ENCODE measurements around the gene SAFB2.

The SAFB2 gene

GRCh38 chr19:5642204-5642603 lies 19.6 kb upstream of the SAFB2 start:
- H3K36me3 ChIP-seq (ENCODE audit: insufficient read depth, low read length), result peaks cover 87% of the 10 kb centered on the region
- no peaks in the 10 kb centered on the region for H3K27me3 ChIP-seq (ENCODE audit: insufficient read depth, low read length)
- no peaks in the 10 kb centered on the region for H3K9me3 ChIP-seq (ENCODE audit: low read length)
- H3K9ac ChIP-seq (ENCODE audit: low read length), result no peak overlapping the region
- H3F3A ChIP-seq (ENCODE audit: insufficient read depth, low read length), result no peaks in the 10 kb centered on the region
- H2AFZ ChIP-seq (ENCODE audit: low read length), result no peak overlapping the region
- H3K9me2 ChIP-seq (ENCODE audit: low read depth, low read length), result no peaks in the 10 kb centered on the region
- H4K20me1 ChIP-seq (ENCODE audit: insufficient read depth, low read length), result 0 out of 2 replicates have a peak, but pooled peaks cover 3% of the 10 kb centered on the region
- no peaks in the 10 kb centered on the region for H3K4me1 ChIP-seq (ENCODE audit: insufficient read depth, low read length, severe bottlenecking)
- H3K79me2 ChIP-seq (ENCODE audit: insufficient read depth, low read length), result peaks cover 66% of the 10 kb centered on the region
- no peak overlapping the region for H3K27ac ChIP-seq (ENCODE audit: low read depth, low read length, poor library complexity, severe bottlenecking)
- no peak overlapping the region for H3K4me3 ChIP-seq (ENCODE audit: low read depth, low read length, poor library complexity, severe bottlenecking)
- TF ChIP-seq EZH2 (IDR thresholded peaks at IDR 0.05; ENCODE audit: borderline replicate concordance, low read length) (no peak), CTCF (IDR thresholded peaks at IDR 0.05; ENCODE audit: low read length) (no peak)
- no peak overlapping the region for H3K4me2 ChIP-seq (ENCODE audit: low read length)

- Histone ChIP-seq H3K9me3 (ENCODE audit: low read length) (no peaks in the 10 kb centered on the region), H2AFZ (ENCODE audit: low read length) (no peak overlapping the region), H3K36me3 (ENCODE audit: insufficient read depth, low read length) (peaks cover 86% of the 10 kb centered on the region), H3K4me2 (ENCODE audit: low read length) (no peak overlapping the region), H3K4me1 (ENCODE audit: insufficient read depth, low read length, severe bottlenecking) (no peaks in the 10 kb centered on the region), H3K79me2 (ENCODE audit: insufficient read depth, low read length) (peaks cover 75% of the 10 kb centered on the region), H3K27ac (ENCODE audit: low read depth, low read length, poor library complexity, severe bottlenecking) (no peak overlapping the region), H3K27me3 (ENCODE audit: insufficient read depth, low read length) (no peaks in the 10 kb centered on the region), H3K9ac (ENCODE audit: low read length) (no peak overlapping the region), H4K20me1 (ENCODE audit: insufficient read depth, low read length) (0 out of 2 replicates have a peak, but pooled peaks cover 5% of the 10 kb centered on the region), H3K9me2 (ENCODE audit: low read depth, low read length) (no peaks in the 10 kb centered on the region), H3F3A (ENCODE audit: insufficient read depth, low read length) (no peaks in the 10 kb centered on the region), H3K4me3 (ENCODE audit: low read depth, low read length, poor library complexity, severe bottlenecking) (no peak overlapping the region)
- TF ChIP-seq EZH2 (IDR thresholded peaks at IDR 0.05; ENCODE audit: borderline replicate concordance, low read length) (no peak), CTCF (IDR thresholded peaks at IDR 0.05; ENCODE audit: low read length) (no peak)
Measured at GRCh38 chr19:5641171-5641570, 18.6 kb upstream of the SAFB2 start.

- peaks cover 13% of the 10 kb centered on the region; the same call in 1 of the 2 replicates for H4K20me1 ChIP-seq (ENCODE audit: insufficient read depth, low read length)
- no peaks in the 10 kb centered on the region for H3K9me3 ChIP-seq (ENCODE audit: low read length)
- peaks cover 77% of the 10 kb centered on the region for H3K36me3 ChIP-seq (ENCODE audit: insufficient read depth, low read length)
- no peak overlapping the region for H3K4me3 ChIP-seq (ENCODE audit: low read depth, low read length, poor library complexity, severe bottlenecking)
- H3K9me2 ChIP-seq (ENCODE audit: low read depth, low read length), result no peaks in the 10 kb centered on the region
- no peak overlapping the region for H3K27ac ChIP-seq (ENCODE audit: low read depth, low read length, poor library complexity, severe bottlenecking)
- no peak overlapping the region for H3K4me2 ChIP-seq (ENCODE audit: low read length)
- H3F3A ChIP-seq (ENCODE audit: insufficient read depth, low read length), result no peaks in the 10 kb centered on the region; the same call in 1 of the 2 replicates
- peaks cover 95% of the 10 kb centered on the region for H3K79me2 ChIP-seq (ENCODE audit: insufficient read depth, low read length)
- H3K9ac ChIP-seq (ENCODE audit: low read length), result no peak overlapping the region
- H3K4me1 ChIP-seq (ENCODE audit: insufficient read depth, low read length, severe bottlenecking), result no peaks in the 10 kb centered on the region
- H2AFZ ChIP-seq (ENCODE audit: low read length), result no peak overlapping the region
- TF ChIP-seq EZH2 (IDR thresholded peaks at IDR 0.05; ENCODE audit: borderline replicate concordance, low read length) (no peak), CTCF (IDR thresholded peaks at IDR 0.05; ENCODE audit: low read length) (no peak)
- no peaks in the 10 kb centered on the region for H3K27me3 ChIP-seq (ENCODE audit: insufficient read depth, low read length)
Measured at GRCh38 chr19:5637971-5638370, 15.4 kb upstream of the SAFB2 start.
